K562 (cell line): ENCODE data around the gene PPP1CA. TPM values are rescaled to one million over a fixed set of nuclear protein-coding genes. Genes with fewer than 3 reads are reported as not detected.
A peak's percentile ranks its signal among the peaks of the same experiment; 100 is the strongest.

ENCODE experiments used
- ATAC-seq: fragments of 200-7000 bp; cut with Tn5 transposase; 3 replicates; pipeline ENCODE4 v1.9.1; 2020; ENCODE audit warnings: moderate library complexity
- BruUV-seq: library from RNA; stranded (reverse); fragments of 400-500 nt; replicated peaks from 2 replicates; lab custom pipeline; 2021; lab: Mats Ljungman, UMichigan
- CTCF ChIA-PET: fragments of 300-600 bp; formaldehyde crosslinking; extraction: SDS; loops from one replicate; lab custom pipeline; 2021; ENCODE audit warnings: low intra/inter-chr PET ratio; lab: Yijun Ruan, JAX
- POLR2A ChIA-PET: fragments of 300-600, 350-650 bp; sonication (Branson Sonifier 250); formaldehyde crosslinking; extraction: SDS; loops from one replicate; lab custom pipeline; 2021; ENCODE audit warnings: antibody characterized with exemption, inconsistent platforms; lab: Yijun Ruan, JAX
- DNase-seq, 4 experiments: peaks; one replicate each; pipeline versions ENCODE4 v3.0.0 to v3.0.0-alpha.2; 2011 to 2018; ENCODE audit warnings: low spot score in 3 of 4, mixed read lengths in 3 of 4; ENCODE audit errors: extremely low read depth in 1 of 4
- FAIRE-seq: peaks from 2 replicates; lab custom pipeline; 2011; peaks lifted over from hg19 to GRCh38; lab: Jason Lieb, UNC
- H2AFZ ChIP-seq: 2 replicates; pipeline ENCODE4 v1.6.0; 2011; ENCODE audit warnings: low read depth, low read length, control low read depth, inconsistent platforms
- H3K27ac ChIP-seq: fragments of 200-600 bp; 3 replicates; pipeline ENCODE4 v1.8.0; 2011; ENCODE audit warnings: low read depth, mild to moderate bottlenecking, control low read depth, inconsistent platforms, low read length, moderate library complexity, mixed read lengths; ENCODE audit errors: extremely low read depth
- H3K27me3 ChIP-seq, 2 experiments: fragments of 300-600 bp in 1 of 2; 2 replicates in 1 of 2; 3 replicates in 1 of 2; pipeline versions ENCODE4 v1.6.0 to v1.8.0; 2011; ENCODE audit warnings: inconsistent platforms in 2 of 2, low read length in 2 of 2, mild to moderate bottlenecking in 1 of 2, mixed read lengths in 1 of 2, moderate library complexity in 1 of 2; ENCODE audit not compliant: control insufficient read depth in 2 of 2, insufficient read depth in 2 of 2
- H3K36me3 ChIP-seq: fragments of 300-600 bp; 3 replicates; pipeline ENCODE4 v1.8.0; 2011; ENCODE audit warnings: mild to moderate bottlenecking, low read length, inconsistent platforms; ENCODE audit not compliant: control insufficient read depth, insufficient read depth
- H3K4me1 ChIP-seq, 2 experiments: fragments of 200-600 bp in 1 of 2; replicated peaks in 1 of 2; 2 replicates in 1 of 2; 3 replicates in 1 of 2; pipeline versions ENCODE4 v1.5.1 to v1.8.0; 2011; ENCODE audit warnings: inconsistent platforms in 2 of 2, low read length in 2 of 2, mild to moderate bottlenecking in 1 of 2, mixed read lengths in 1 of 2, moderate library complexity in 1 of 2; ENCODE audit not compliant: control insufficient read depth in 2 of 2, insufficient read depth in 2 of 2
- H3K4me2 ChIP-seq: 2 replicates; pipeline ENCODE4 v1.6.1; 2011; ENCODE audit warnings: low read length, control low read depth, inconsistent platforms, mixed read lengths; ENCODE audit not compliant: insufficient read depth
- H3K4me3 ChIP-seq: fragments of 200-600 bp; sonication (generic), shearing (Covaris generic); 2 replicates; pipeline ENCODE4 v1.5.1; 2016; ENCODE audit warnings: control low read depth, inconsistent platforms
- H3K79me2 ChIP-seq: fragments of 200-600 bp; 3 replicates; pipeline ENCODE4 v1.8.0; 2011; ENCODE audit warnings: low read length, inconsistent platforms; ENCODE audit not compliant: control insufficient read depth, insufficient read depth
- H3K9ac ChIP-seq, 2 experiments: 2 replicates each; pipeline versions ENCODE4 v1.6.0 to v1.6.1; 2011; ENCODE audit warnings: low read depth in 2 of 2, low read length in 2 of 2, control low read depth in 1 of 2, inconsistent platforms in 1 of 2, mild to moderate bottlenecking in 1 of 2, mixed read lengths in 1 of 2; ENCODE audit not compliant: insufficient read depth in 1 of 2
- H3K9me1 ChIP-seq: one replicate; pipeline ENCODE4 v1.6.0; 2011; ENCODE audit warnings: inconsistent platforms, mild to moderate bottlenecking, low read length, moderate library complexity; ENCODE audit not compliant: control insufficient read depth, insufficient read depth
- H3K9me3 ChIP-seq: replicated peaks from 2 replicates; pipeline ENCODE4 v1.5.1; 2011; ENCODE audit warnings: low read depth, low read length, inconsistent platforms; ENCODE audit not compliant: control insufficient read depth, insufficient read depth
- H4K20me1 ChIP-seq: replicated peaks from 2 replicates; pipeline ENCODE4 v1.6.1; 2011; ENCODE audit warnings: low read length, inconsistent platforms, mixed read lengths; ENCODE audit not compliant: control insufficient read depth, insufficient read depth
- ASH1L ChIP-seq: fragments of 450-650 bp; IDR thresholded peaks from 2 replicates; pipeline ENCODE4 v1.6.1; 2018; ENCODE audit warnings: borderline replicate concordance, mild to moderate bottlenecking, low read depth; ENCODE audit not compliant: partially characterized antibody
- BRF2 ChIP-seq: IDR thresholded peaks from 3 replicates; pipeline ENCODE4 v1.6.1; 2011; ENCODE audit warnings: borderline replicate concordance, mild to moderate bottlenecking; ENCODE audit not compliant: insufficient read length, insufficient read depth
- CREM ChIP-seq: IDR thresholded peaks from 2 replicates; pipeline ENCODE4 v1.6.1; 2014; ENCODE audit warnings: antibody characterized with exemption, low read depth
- EZH2 ChIP-seq: IDR thresholded peaks from 2 replicates; pipeline ENCODE4 v1.6.1; 2012; ENCODE audit warnings: low read depth, mild to moderate bottlenecking, inconsistent platforms, low read length, borderline replicate concordance
- GABPB1 ChIP-seq: sonication (generic); formaldehyde crosslinking; IDR thresholded peaks from 2 replicates; pipeline ENCODE4 v1.8.0; 2022; ENCODE audit warnings: mild to moderate bottlenecking, missing genetic modification reagents
- ID3 ChIP-seq, 2 experiments: fragments of 250-450 bp in 1 of 2; fragments of 450-650 bp in 1 of 2; sonication (Bioruptor Pico) in 1 of 2; IDR thresholded peaks; 2 replicates each; pipeline versions ENCODE4 v1.6.1 to v1.8.0; 2016 to 2021; ENCODE audit warnings: mild to moderate bottlenecking in 2 of 2, moderate library complexity in 2 of 2, missing compliant biosample characterization in 1 of 2, missing genetic modification characterization in 1 of 2
- KLF6 ChIP-seq: fragments of 250-450 bp; sonication (Bioruptor Pico); IDR thresholded peaks from 2 replicates; pipeline ENCODE4 v1.4.0; 2020; ENCODE audit warnings: mild to moderate bottlenecking, moderate library complexity, borderline replicate concordance
- MBD2 ChIP-seq: sonication (generic); IDR thresholded peaks from 2 replicates; pipeline ENCODE4 v1.6.1; 2016; ENCODE audit warnings: low read depth, borderline replicate concordance
- MCM2 ChIP-seq: fragments of 450-650 bp; IDR thresholded peaks from 2 replicates; pipeline ENCODE4 v1.6.1; 2017; ENCODE audit warnings: low read depth, mild to moderate bottlenecking
- MLX ChIP-seq, 2 experiments: fragments of 450-650 bp in 1 of 2; sonication (generic) in 1 of 2; formaldehyde crosslinking; conservative IDR thresholded peaks; 2 replicates each; pipeline versions ENCODE4 v1.4.0 to v1.8.1; 2020 to 2022; ENCODE audit warnings: mild to moderate bottlenecking in 1 of 2, missing genetic modification reagents in 1 of 2
- MTA3 ChIP-seq: fragments of 450-650 bp; formaldehyde crosslinking; IDR thresholded peaks from 2 replicates; pipeline ENCODE4 v1.6.1; 2017; ENCODE audit warnings: mild to moderate bottlenecking, borderline replicate concordance
- RBFOX2 ChIP-seq: fragments of 200-400 bp; formaldehyde crosslinking; IDR thresholded peaks from 2 replicates; pipeline ENCODE4 v1.6.1; 2017; ENCODE audit warnings: low read depth, mild to moderate bottlenecking, low read length, moderate library complexity
- SMAD2 ChIP-seq: fragments of 150-350 bp; IDR thresholded peaks from 2 replicates; pipeline ENCODE4 v1.6.1; 2014; ENCODE audit warnings: low read depth, mild to moderate bottlenecking, low read length
- ZNF431 ChIP-seq: sonication (generic); formaldehyde crosslinking; IDR thresholded peaks from 2 replicates; pipeline ENCODE4 v1.8.0; 2022; ENCODE audit warnings: mild to moderate bottlenecking, missing genetic modification reagents
- WGBS: fragments of 100-300 bp; shearing (Covaris generic); methylation state at CpG from one replicate; pipeline ENCODE4 v1.1.6; 2016; ENCODE audit warnings: low coverage, mixed read lengths; ENCODE audit not compliant: insufficient coverage; ENCODE audit errors: missing lambda C conversion rate; 5-methylcytosine and 5-hydroxymethylcytosine counted together
- in situ Hi-C: fragments of 300-500 bp; cut with MboI; formaldehyde crosslinking; loops from 4 replicates; pipeline ENCODE4 v1.15.0; 2018; ENCODE audit warnings: inconsistent platforms, mixed read lengths
- intact Hi-C: fragments of 100-400 bp; cut with micrococcal nuclease; formaldehyde crosslinking; loops from 2 replicates; pipeline ENCODE4 v1.14.2; 2022
- polyA plus RNA-seq, 8 experiments: library from polyadenylated mRNA; depleted of rRNA in 4 of 8; stranded (reverse) in 5 of 8; unstranded in 3 of 8; fragments of >200 nt; fragmentation: Nextera tagmentation in 2 of 8; fragmentation: Illumina TruSeq in 1 of 8; extraction: Ambion mirVana in 2 of 8; extraction: Trizol in 1 of 8; gene quantifications; 2 replicates each; pipeline versions ENCODE4 v1.2.1 to v1.2.3, GENCODE V29; 2011 to 2014; ENCODE audit warnings: inconsistent platforms in 1 of 8, missing spikeins in 1 of 8
- total RNA-seq, 7 experiments: library from RNA; depleted of rRNA in 6 of 7; stranded (reverse); fragments of >200 nt in 6 of 7; fragmentation: Illumina TruSeq in 2 of 7; extraction: Trizol in 2 of 7; gene quantifications; 2 replicates each; pipeline versions ENCODE4 v1.2.1 to v1.2.3, GENCODE V29; 2011 to 2021; ENCODE audit warnings: low replicate concordance in 1 of 7
- TF ChIP-seq, protein P1 (sequence below): fragments of 450-650 bp; IDR thresholded peaks from 2 replicates; pipeline ENCODE4 v1.6.1; 2016

Gene PPP1CA
- total and polyA plus RNA-seq, 9 of the 15 experiments (the other 6 are each of a cell fraction or from before 2014, with no cell fraction given) = 18.2 to 242 (median 188) TPM

DNA sequence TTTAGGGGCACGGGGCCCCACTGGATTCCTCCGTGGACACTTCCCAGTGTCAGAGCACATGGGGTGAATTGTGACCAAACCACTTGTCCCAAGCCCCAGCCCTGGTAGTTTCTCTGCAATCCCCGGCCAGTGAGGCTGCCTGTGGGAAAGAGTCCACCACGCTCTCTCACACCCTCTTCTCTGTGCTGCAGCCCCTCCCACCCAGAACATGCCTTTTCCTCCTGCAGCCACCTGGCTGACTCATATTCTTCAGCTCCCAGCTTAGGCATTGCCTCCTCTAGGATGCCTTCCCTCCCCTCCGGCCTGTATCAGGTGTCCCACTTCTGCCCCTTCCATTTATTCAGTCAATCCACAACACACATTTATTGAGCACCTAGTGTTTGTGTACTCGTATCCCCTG lies 21.2 kb upstream of the PPP1CA start:
- Histone ChIP-seq H3K9me3 (no peaks in the 10 kb centered on the region), H3K4me3 (no peak overlapping the region), H3K4me2 (no peak overlapping the region), H3K27me3 (no peaks in the 10 kb centered on the region), H3K36me3 (no peaks in the 10 kb centered on the region), H4K20me1 (no peaks in the 10 kb centered on the region), H3K9me1 (peaks cover 3% of the 10 kb centered on the region), H3K9ac (peak overlapping the region in 1 of 2 experiments; percentile 73; a peak in 2 of 4 replicates), H2AFZ (no peak overlapping the region), H3K79me2 (peaks cover 8% of the 10 kb centered on the region; the same call in 1 of the 3 replicates), H3K27ac (no peak overlapping the region), H3K4me1 (peaks cover 9 to 60% of the 10 kb centered on the region in 2 experiments)
- ATAC-seq (no peak), FAIRE-seq (no peak), DNase-seq (peak in 1 of 4 experiments; percentile 34)
- ChIA-PET POLR2A (interaction anchor here (0.6 to 2.0 kb wide), 6 partner anchors 10 to 190 kb away, joined by 3 to 9 read pairs (median 4); partner anchors contain the start of genes GSTP1, PPP1CA and PTPRCAP), CTCF (no interaction called here)
- WGBS = 53% methylated on average over 6 of the region's 6 CpGs
- in situ Hi-C loops (no loop called here), intact Hi-C loops (loop anchor here (5.0 kb wide), 1 partner anchor 44 kb away; the partner anchor contains the start of gene TMEM134)
- TF ChIP-seq RBFOX2 (no peak), EZH2 (no peak), ID3 (CRISPR knock-in tag; IDR thresholded peaks at IDR 0.05) (no peak), ID3 (tag; IDR thresholded peaks at IDR 0.05) (no peak), MTA3 (no peak), GABPB1 (CRISPR knock-in tag) (no peak), MLX (CRISPR knock-in tag; conservative IDR thresholded peaks at IDR 0.05) (no peak), CREM (no peak), BRF2 (no peak), SMAD2 (no peak), KLF6 (CRISPR knock-in tag) (no peak), ZNF431 (CRISPR knock-in tag) (no peak), MBD2 (no peak), MCM2 (no peak), ASH1L (no peak)
- TF ChIP-seq, protein P1, sequence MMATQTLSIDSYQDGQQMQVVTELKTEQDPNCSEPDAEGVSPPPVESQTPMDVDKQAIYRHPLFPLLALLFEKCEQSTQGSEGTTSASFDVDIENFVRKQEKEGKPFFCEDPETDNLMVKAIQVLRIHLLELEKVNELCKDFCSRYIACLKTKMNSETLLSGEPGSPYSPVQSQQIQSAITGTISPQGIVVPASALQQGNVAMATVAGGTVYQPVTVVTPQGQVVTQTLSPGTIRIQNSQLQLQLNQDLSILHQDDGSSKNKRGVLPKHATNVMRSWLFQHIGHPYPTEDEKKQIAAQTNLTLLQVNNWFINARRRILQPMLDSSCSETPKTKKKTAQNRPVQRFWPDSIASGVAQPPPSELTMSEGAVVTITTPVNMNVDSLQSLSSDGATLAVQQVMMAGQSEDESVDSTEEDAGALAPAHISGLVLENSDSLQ = no peak
- no TSS peak for BruUV-seq
